ENCODE results near the gene CORO1C. TPM values are rescaled to one million over a fixed set of nuclear protein-coding genes. Genes with fewer than 3 reads are reported as not detected.
"Not testable (repeated sequence)": the region's sequence is repeated elsewhere in the genome, so short reads cannot be mapped to it uniquely, and the experiment has no call there.

CORO1C gene
- polyA plus RNA-seq, 1 donor, result 68.4 TPM

DNA sequence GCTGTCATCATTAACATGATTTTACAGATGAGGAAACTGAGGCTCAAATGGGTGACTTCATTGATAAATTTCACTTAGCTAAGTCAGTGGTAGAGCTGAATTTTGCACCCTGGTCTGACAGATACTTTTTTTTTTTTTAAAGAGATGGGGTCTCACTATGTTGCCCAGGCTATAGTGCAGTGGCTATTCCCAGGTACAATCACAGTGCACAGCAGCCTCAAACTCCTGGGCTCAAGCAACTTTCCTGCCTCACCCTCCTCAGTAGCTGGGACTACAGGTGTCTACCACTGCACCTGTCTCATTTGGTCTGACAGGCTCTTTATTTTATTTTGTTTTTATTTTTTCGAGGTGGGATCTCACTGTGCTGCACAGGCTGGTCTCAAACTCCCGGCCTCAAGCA is 24.2 kb upstream of the CORO1C start:
- Histone ChIP-seq H3K27ac (ENCODE audit: low read length) (no peak overlapping the region), H3K4me3 (ENCODE audit: low read length) (no peak overlapping the region), H3K9me3 (ENCODE audit: control insufficient read depth, low read depth, low read length) (no peaks in the 10 kb centered on the region), H3K4me1 (ENCODE audit: control insufficient read depth, insufficient read depth, low read length) (no peaks in the 10 kb centered on the region), H3K27me3 (ENCODE audit: control insufficient read depth, insufficient read depth, low read length) (no peaks in the 10 kb centered on the region), H3K36me3 (ENCODE audit: control insufficient read depth, insufficient read depth, low read length) (no peaks in the 10 kb centered on the region)
- DNase-seq, result no peak
- WGBS (ENCODE audit: insufficient coverage, low lambda C conversion rate), result no CpG with 5 or more reads among the region's 2 CpGs

DNA sequence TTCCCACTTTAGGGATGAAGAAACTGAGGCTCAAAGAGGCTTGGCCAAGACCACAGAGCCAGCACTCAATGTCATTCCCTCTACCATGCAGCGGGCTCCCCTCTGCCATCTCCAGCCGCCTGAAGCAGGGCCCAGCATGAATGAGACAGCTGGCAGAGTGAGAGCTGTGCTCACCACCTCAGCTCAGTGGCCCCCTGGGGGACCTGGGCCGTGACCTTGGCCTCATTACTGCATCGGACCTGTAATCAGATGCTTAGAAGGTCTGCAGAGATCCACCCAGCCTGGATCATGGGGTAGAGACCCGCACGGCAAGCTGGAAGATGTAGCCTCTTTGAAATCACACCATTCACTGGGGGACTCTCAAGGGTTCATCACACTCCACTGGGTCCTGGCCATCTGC is 22.7 kb upstream of the CORO1C start:
- H3K36me3 ChIP-seq (ENCODE audit: control insufficient read depth, insufficient read depth, low read length), result no peaks in the 10 kb centered on the region
- no CpG with 5 or more reads among the region's 6 CpGs for WGBS (ENCODE audit: insufficient coverage, low lambda C conversion rate)
- H3K27ac ChIP-seq (ENCODE audit: low read length), result no peak overlapping the region
- H3K9me3 ChIP-seq (ENCODE audit: control insufficient read depth, low read depth, low read length), result no peaks in the 10 kb centered on the region
- DNase-seq, result no peak
- no peaks in the 10 kb centered on the region for H3K4me1 ChIP-seq (ENCODE audit: control insufficient read depth, insufficient read depth, low read length)
- H3K4me3 ChIP-seq (ENCODE audit: low read length), result no peak overlapping the region
- H3K27me3 ChIP-seq (ENCODE audit: control insufficient read depth, insufficient read depth, low read length), result no peaks in the 10 kb centered on the region

DNA sequence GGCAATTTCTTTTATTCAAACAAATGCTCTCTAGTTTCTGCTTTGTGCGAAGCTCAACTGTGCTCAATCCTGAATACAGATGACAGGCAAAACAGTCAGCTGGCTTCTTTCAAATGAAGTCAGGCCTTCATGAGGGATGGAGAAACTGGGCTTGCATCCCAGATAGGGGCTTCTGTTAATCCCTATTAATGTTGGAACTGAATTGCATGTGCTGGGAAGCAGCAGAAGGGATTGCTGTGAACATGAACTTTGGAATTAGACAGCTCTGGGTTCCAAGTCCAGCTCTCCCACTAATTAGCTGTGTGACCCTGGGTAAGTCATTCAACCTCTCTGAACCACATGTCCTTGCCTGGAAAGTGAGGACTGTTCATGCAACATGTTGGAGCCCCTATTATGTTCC is 21.1 kb upstream of the CORO1C start:
- H3K4me3 ChIP-seq (ENCODE audit: low read length), result no peak overlapping the region
- no CpG with 5 or more reads among the region's 1 CpG for WGBS (ENCODE audit: insufficient coverage, low lambda C conversion rate)
- H3K4me1 ChIP-seq (ENCODE audit: control insufficient read depth, insufficient read depth, low read length), result no peaks in the 10 kb centered on the region
- peak overlapping the region; percentile 43 for H3K27ac ChIP-seq (ENCODE audit: low read length)
- H3K27me3 ChIP-seq (ENCODE audit: control insufficient read depth, insufficient read depth, low read length), result no peaks in the 10 kb centered on the region
- H3K9me3 ChIP-seq (ENCODE audit: control insufficient read depth, low read depth, low read length), result no peaks in the 10 kb centered on the region
- peak; percentile 21 to 43 for DNase-seq
- H3K36me3 ChIP-seq (ENCODE audit: control insufficient read depth, insufficient read depth, low read length), result no peaks in the 10 kb centered on the region

DNA sequence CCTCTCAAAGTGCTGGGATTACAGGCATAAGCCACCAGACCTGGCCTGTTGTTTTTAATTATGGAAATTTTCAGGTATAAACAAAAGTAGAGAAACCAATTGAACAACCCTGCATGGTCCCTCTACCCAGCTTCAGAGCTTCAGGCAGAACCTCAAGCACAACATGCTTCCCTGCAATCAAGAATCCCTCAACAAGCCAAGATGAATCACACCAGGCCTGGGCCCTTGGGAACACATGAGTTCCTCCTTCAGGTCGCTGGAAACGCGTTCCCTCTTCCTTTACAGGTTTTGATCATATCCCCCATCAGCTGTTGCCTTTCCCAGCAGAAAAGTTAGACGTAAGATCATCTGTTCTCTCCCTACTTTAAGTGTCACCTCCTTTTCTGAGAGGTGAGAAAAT is 20.5 kb upstream of the CORO1C start:
- H3K4me3 ChIP-seq (ENCODE audit: low read length), result no peak overlapping the region
- H3K27ac ChIP-seq (ENCODE audit: low read length), result peak overlapping the region; percentile 43
- no peaks in the 10 kb centered on the region for H3K9me3 ChIP-seq (ENCODE audit: control insufficient read depth, low read depth, low read length)
- no CpG with 5 or more reads among the region's 4 CpGs for WGBS (ENCODE audit: insufficient coverage, low lambda C conversion rate)
- DNase-seq, result no peak
- H3K4me1 ChIP-seq (ENCODE audit: control insufficient read depth, insufficient read depth, low read length), result no peaks in the 10 kb centered on the region
- no peaks in the 10 kb centered on the region for H3K27me3 ChIP-seq (ENCODE audit: control insufficient read depth, insufficient read depth, low read length)
- H3K36me3 ChIP-seq (ENCODE audit: control insufficient read depth, insufficient read depth, low read length), result no peaks in the 10 kb centered on the region

DNA sequence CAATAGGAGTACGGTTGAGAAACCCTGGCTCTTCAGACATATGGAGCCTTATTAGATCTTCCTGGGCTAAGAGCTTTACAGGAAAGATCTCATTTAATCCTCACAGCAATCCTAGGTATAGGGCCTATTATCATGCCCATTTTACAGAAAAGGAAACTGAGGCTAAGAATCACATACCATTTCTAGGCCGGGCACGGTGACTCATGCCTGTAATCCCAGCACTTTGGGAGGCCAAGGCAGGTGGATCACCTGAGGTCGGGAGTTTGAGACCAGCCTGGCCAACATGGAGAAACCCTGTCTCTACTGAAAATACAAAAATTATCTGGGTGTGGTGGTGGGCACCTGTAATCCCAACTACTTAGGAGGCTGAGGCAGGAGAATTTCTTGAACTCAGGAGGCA is 19.7 kb upstream of the CORO1C start:
- not testable (repeated sequence) for DNase-seq; H3K27ac ChIP-seq (ENCODE audit: low read length); H3K27me3 ChIP-seq (ENCODE audit: control insufficient read depth, insufficient read depth, low read length); H3K4me3 ChIP-seq (ENCODE audit: low read length); H3K36me3 ChIP-seq (ENCODE audit: control insufficient read depth, insufficient read depth, low read length); H3K9me3 ChIP-seq (ENCODE audit: control insufficient read depth, low read depth, low read length); H3K4me1 ChIP-seq (ENCODE audit: control insufficient read depth, insufficient read depth, low read length)
- WGBS (ENCODE audit: insufficient coverage, low lambda C conversion rate), result no CpG with 5 or more reads among the region's 4 CpGs

DNA sequence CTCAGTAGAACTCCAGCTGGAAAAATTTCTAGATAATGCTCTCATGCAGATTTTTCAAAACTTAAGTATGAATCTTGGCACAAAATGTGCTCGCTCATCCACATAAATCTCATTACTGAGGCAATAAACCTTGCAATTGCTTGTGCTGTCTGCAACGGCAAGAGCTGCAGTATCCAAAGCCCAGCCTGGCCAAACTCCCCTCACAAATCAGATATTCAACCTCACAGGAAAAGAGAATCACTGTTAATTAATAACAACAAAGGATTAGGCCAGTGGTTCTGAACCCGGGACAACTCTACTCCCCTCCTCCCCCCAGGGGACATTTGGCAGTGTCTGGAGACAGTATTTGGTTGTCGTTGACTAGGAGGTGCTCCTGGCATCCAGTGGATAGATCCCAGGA is 19.2 kb upstream of the CORO1C start:
- no peaks in the 10 kb centered on the region for H3K9me3 ChIP-seq (ENCODE audit: control insufficient read depth, low read depth, low read length)
- no peaks in the 10 kb centered on the region for H3K27me3 ChIP-seq (ENCODE audit: control insufficient read depth, insufficient read depth, low read length)
- no CpG with 5 or more reads among the region's 4 CpGs for WGBS (ENCODE audit: insufficient coverage, low lambda C conversion rate)
- H3K4me1 ChIP-seq (ENCODE audit: control insufficient read depth, insufficient read depth, low read length), result no peaks in the 10 kb centered on the region
- H3K27ac ChIP-seq (ENCODE audit: low read length), result no peak overlapping the region
- H3K4me3 ChIP-seq (ENCODE audit: low read length), result no peak overlapping the region
- no peaks in the 10 kb centered on the region for H3K36me3 ChIP-seq (ENCODE audit: control insufficient read depth, insufficient read depth, low read length)
- DNase-seq, result no peak

DNA sequence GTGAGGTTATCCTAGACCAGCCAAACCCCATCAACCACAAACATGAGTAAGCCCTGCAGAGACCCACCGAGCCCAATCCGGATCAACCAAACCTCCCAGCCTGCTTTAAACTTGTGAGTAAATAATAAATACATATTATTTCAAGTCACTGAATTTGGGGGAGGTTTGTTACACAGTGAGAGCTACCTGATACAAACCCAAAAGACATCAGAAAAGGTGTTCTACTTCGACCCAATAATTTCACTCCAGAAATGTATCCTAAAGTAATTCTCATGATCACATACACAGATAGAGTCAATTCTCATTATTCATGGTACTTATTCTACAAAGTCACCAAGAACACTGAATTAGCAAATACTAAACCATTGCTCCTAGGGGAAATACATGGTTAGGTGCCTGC is 16.2 kb upstream of the CORO1C start:
- no CpG with 5 or more reads among the region's 3 CpGs for WGBS (ENCODE audit: insufficient coverage, low lambda C conversion rate)
- no peaks in the 10 kb centered on the region for H3K9me3 ChIP-seq (ENCODE audit: control insufficient read depth, low read depth, low read length)
- no peaks in the 10 kb centered on the region for H3K4me1 ChIP-seq (ENCODE audit: control insufficient read depth, insufficient read depth, low read length)
- DNase-seq, result no peak
- no peaks in the 10 kb centered on the region for H3K27me3 ChIP-seq (ENCODE audit: control insufficient read depth, insufficient read depth, low read length)
- H3K4me3 ChIP-seq (ENCODE audit: low read length), result no peak overlapping the region
- H3K27ac ChIP-seq (ENCODE audit: low read length), result no peak overlapping the region
- no peaks in the 10 kb centered on the region for H3K36me3 ChIP-seq (ENCODE audit: control insufficient read depth, insufficient read depth, low read length)

DNA sequence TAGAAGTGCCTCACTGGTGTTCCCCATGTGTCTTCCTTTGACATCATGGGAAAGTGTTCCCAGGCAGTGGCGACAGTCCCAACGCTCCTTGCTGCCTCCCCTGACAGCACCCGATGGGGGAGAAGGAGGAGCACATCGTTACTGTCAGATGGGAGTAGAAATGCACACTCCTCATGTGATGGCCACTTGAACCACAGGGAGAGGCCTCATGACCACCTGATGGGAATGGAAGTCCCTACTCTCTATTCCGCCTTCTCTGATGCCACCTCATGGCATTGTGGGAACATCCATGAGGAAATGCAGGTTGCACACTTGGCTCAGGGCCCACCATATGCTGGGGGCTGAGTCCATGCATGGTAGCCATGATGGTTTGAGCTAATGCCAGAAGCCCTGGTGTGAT is 14.3 kb upstream of the CORO1C start:
- Histone ChIP-seq H3K36me3 (ENCODE audit: control insufficient read depth, insufficient read depth, low read length) (no peaks in the 10 kb centered on the region), H3K9me3 (ENCODE audit: control insufficient read depth, low read depth, low read length) (no peaks in the 10 kb centered on the region), H3K27ac (ENCODE audit: low read length) (no peak overlapping the region), H3K4me3 (ENCODE audit: low read length) (no peak overlapping the region), H3K27me3 (ENCODE audit: control insufficient read depth, insufficient read depth, low read length) (no peaks in the 10 kb centered on the region), H3K4me1 (ENCODE audit: control insufficient read depth, insufficient read depth, low read length) (no peaks in the 10 kb centered on the region)
- DNase-seq, result no peak
- no CpG with 5 or more reads among the region's 5 CpGs for WGBS (ENCODE audit: insufficient coverage, low lambda C conversion rate)

DNA sequence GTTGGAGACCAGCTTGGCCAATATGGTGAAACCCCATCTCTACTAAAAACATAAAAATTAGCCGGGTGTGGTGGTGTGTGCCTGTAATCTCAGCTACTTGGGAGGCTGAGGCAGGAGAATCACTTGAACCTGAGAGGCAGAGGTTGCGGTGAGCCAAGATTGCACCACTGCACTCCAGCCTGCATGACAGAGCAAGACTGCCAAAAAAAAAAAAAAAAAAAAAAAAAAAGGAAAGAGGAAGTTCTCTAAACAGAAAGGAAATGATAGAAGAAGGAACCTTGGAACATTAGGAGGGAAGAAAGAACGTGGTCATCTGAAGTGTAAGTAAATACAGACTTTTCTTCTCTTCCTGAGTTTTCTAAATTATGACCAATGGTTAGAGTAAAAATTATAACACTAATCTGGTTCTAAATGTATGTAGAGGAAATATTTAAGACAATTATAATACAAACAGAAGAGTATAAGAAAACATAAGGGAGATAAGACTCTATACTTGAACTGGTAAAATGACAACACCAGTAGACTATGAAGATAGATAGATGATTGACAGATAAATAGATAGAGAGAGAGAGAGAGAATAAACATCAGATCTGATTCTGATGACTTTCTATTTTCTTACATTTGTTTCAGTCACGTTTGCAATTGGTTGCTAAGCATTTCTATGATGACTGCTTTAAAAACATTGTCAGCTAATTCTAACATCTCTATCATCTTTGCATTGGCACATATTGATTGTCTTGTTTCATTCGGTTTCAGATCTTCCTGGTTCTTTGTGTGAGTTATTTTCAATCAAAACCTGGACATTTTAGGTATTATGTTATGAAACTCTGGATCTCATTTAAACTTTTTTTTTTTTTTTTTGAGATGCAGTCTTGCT is 12.9 kb upstream of the CORO1C start:
- H3K4me3 ChIP-seq (ENCODE audit: low read length), result no peak overlapping the region
- no peak overlapping the region for H3K27ac ChIP-seq (ENCODE audit: low read length)
- WGBS (ENCODE audit: insufficient coverage, low lambda C conversion rate), result 46% methylated on average over 2 of the region's 5 CpGs

DNA sequence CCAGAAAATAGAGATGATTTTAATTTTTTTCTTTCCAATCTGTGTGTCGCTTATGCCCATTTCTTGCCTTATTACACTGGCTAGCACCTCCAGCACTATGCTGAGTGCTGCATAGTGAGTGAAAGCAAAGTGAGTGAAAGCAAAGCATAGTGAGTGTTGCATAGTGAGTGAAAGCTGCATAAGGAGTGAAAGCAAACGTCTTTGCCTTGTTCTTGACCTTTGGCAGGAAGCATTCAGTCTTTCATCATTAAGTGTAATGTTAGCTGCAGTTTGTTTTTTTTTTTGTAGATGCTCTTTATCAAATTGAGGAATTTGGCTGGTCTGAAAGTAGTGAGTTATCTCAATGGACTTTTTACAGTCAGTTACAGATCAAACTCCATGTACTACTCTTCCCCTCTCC is 6.9 kb upstream of the CORO1C start:
- Histone ChIP-seq H3K4me1 (ENCODE audit: control insufficient read depth, insufficient read depth, low read length) (peaks cover 9% of the 10 kb centered on the region), H3K36me3 (ENCODE audit: control insufficient read depth, insufficient read depth, low read length) (no peaks in the 10 kb centered on the region), H3K27me3 (ENCODE audit: control insufficient read depth, insufficient read depth, low read length) (no peaks in the 10 kb centered on the region), H3K4me3 (ENCODE audit: low read length) (no peak overlapping the region), H3K27ac (ENCODE audit: low read length) (no peak overlapping the region), H3K9me3 (ENCODE audit: control insufficient read depth, low read depth, low read length) (no peaks in the 10 kb centered on the region)
- no CpG with 5 or more reads among the region's 2 CpGs for WGBS (ENCODE audit: insufficient coverage, low lambda C conversion rate)
- peak in 1 of 2 donors; percentile 35 for DNase-seq

More for the DNA sequence above, 12.9 kb upstream of the CORO1C start:
- H3K9me3 ChIP-seq (ENCODE audit: control insufficient read depth, low read depth, low read length), result no peaks in the 10 kb centered on the region
- no peaks in the 10 kb centered on the region for H3K27me3 ChIP-seq (ENCODE audit: control insufficient read depth, insufficient read depth, low read length)
- no peaks in the 10 kb centered on the region for H3K4me1 ChIP-seq (ENCODE audit: control insufficient read depth, insufficient read depth, low read length)
- no peak for DNase-seq
- no peaks in the 10 kb centered on the region for H3K36me3 ChIP-seq (ENCODE audit: control insufficient read depth, insufficient read depth, low read length)

DNA sequence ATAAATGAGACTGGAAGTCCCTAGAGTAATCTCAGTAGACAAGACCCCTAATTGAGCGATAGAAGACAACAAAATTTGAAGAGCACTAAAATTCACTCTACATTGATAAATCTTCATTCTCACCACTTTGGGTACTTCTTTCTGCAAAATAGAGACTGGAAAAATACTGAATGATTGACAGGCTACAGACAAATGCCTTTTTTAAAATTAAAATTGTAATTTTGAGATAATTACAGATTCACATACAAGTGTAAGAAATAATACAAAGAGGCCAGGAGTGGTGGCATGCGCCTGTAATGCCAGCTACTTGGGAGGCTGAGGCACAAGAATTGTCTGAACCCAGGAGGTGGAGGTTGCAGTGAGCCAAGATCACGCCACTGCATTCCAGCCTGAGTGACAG is 4.5 kb upstream of the CORO1C start:
- H3K9me3 ChIP-seq (ENCODE audit: control insufficient read depth, low read depth, low read length), result no peaks in the 10 kb centered on the region
- no peak overlapping the region for H3K4me3 ChIP-seq (ENCODE audit: low read length)
- H3K4me1 ChIP-seq (ENCODE audit: control insufficient read depth, insufficient read depth, low read length), result peaks cover 19% of the 10 kb centered on the region
- no CpG with 5 or more reads among the region's 3 CpGs for WGBS (ENCODE audit: insufficient coverage, low lambda C conversion rate)
- H3K27me3 ChIP-seq (ENCODE audit: control insufficient read depth, insufficient read depth, low read length), result no peaks in the 10 kb centered on the region
- no peak for DNase-seq
- H3K36me3 ChIP-seq (ENCODE audit: control insufficient read depth, insufficient read depth, low read length), result no peaks in the 10 kb centered on the region
- no peak overlapping the region for H3K27ac ChIP-seq (ENCODE audit: low read length)
